IPS DF 4.7 (cell line): ENCODE data around the gene CCR5AS.
"Not testable (repeated sequence)": the region's sequence is repeated elsewhere in the genome, so short reads cannot be mapped to it uniquely, and the experiment has no call there.

Source experiments
- DNase-seq: peaks from one replicate; pipeline ENCODE4 v3.0.0-alpha.2; 2013; ENCODE audit warnings: low spot score; ENCODE audit errors: extremely low read depth

The CCR5AS gene

DNA sequence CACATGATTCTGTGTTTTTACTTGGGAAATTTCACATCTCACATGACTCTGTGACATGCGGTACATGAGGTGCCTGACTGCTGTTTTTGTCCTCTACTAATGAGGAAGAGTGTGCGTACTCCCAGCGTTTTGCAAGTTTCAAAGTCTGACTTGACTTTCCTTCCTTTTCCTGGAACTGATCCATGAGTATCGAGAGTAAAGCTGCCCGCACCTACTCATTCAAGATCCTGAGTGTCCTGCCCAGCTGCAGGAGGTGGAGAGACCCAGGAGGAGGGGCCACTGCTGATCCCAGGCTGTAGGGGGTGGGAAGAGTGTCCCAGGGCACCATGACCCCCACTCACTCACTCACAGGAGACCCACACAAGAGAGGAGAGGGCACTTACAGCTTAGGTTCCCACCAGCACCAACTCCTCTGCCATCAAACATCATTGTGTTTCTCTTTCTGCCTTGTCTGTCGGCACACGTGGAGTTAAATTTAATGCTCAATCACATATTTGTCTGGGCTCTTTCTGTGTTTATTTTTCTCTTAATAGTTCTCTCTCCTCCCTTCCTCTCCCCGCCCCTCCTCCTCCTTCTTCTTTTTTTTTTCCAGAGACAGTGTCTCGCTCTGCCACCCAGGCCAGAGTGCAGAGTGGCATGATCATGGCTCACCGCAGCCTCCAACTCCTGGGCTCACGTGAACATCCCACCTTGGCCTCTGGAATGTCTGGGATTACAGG, 1.4 kb downstream of the CCR5AS start:
- no peak for DNase-seq

DNA sequence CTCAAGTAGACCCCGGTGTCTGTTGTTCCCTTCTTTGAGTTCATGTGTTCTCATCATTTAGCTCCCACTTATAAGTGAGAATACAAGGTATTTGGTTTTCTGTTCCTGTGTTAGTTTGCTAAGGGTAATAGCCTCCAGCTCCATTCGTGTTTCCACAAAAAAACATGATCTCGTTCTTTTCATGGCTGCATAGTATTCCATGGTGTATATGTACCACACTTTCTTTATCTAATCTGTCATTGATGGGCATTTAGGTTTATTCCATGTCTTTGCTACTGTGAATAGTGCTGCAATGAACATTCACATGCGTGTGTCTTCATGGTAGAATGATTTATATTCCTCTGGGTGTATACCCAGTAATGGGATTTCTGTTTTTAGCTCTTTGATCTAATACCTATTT, 4.0 kb downstream of the CCR5AS start:
- DNase-seq, result not testable (repeated sequence)

- no peak for DNase-seq
Observed at GRCh38 chr3:46401579-46401978, 5.3 kb downstream of the CCR5AS start.

DNA sequence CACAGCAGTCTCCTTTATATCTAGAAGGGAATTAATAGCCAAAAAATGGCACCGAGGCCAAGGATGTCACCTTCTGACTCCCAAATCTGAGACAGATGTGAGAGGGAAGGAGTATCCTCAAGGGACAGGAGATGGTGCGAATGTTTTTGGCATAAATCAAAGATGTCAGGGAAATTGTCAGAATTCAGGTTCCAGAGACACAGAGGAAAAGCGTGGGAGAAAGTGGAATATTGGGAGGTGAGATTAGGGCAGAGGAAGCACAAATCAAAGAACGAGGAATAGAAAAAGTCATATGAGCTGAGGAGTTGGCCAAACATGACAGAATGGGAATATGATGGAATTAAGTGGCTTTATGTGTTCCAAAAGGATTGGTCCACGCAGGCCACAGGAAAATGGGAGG, 6.0 kb downstream of the CCR5AS start:
- DNase-seq, result no peak

- DNase-seq, result no peak
Observed at GRCh38 chr3:46400000-46400734, 6.7 kb downstream of the CCR5AS start.

DNA sequence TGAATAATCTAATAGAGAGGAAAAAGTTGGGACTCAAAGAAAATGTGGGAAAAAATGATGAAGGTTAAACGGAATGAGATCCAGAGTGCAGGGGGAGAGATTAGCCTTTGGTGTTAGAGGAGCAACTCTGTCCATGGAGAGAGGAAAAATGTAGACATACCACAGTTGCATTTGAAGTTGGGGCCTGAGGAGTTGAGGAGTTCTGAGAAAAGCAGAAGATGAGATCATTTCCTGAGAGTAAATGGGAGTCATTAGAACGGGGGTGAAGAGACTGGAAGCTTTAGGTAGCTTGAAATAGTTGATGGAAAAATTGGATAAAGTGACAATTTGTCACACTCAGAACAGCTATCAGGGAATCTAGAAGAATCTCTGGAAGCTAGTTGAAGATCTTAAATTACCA, 7.3 kb downstream of the CCR5AS start:
- DNase-seq, result no peak

DNA sequence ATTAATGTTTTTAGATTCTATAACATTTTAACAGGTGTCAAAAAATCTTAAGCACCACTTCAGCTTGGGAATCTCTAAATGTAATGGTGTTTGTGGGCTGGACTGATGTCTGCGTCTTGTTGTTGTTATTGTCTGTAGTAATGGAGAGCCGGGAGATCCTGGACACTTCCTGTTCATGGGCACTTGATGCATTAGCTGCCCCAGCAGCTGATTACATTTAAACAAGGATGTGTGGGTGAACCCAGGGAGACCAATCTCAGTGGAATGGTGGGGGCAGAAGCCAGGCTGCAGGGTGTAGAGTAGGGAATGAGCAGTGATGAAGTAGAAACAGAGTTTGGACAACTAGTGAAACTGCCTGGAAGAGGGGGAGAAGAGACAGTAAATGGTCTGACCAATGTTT, 7.8 kb downstream of the CCR5AS start:
- DNase-seq, result no peak

GRCh38 chr3:46398186-46398955, 8.5 kb downstream of the CCR5AS start:
- DNase-seq, result no peak

GRCh38 chr3:46397111-46397510, 9.8 kb downstream of the CCR5AS start:
- DNase-seq, result no peak

DNA sequence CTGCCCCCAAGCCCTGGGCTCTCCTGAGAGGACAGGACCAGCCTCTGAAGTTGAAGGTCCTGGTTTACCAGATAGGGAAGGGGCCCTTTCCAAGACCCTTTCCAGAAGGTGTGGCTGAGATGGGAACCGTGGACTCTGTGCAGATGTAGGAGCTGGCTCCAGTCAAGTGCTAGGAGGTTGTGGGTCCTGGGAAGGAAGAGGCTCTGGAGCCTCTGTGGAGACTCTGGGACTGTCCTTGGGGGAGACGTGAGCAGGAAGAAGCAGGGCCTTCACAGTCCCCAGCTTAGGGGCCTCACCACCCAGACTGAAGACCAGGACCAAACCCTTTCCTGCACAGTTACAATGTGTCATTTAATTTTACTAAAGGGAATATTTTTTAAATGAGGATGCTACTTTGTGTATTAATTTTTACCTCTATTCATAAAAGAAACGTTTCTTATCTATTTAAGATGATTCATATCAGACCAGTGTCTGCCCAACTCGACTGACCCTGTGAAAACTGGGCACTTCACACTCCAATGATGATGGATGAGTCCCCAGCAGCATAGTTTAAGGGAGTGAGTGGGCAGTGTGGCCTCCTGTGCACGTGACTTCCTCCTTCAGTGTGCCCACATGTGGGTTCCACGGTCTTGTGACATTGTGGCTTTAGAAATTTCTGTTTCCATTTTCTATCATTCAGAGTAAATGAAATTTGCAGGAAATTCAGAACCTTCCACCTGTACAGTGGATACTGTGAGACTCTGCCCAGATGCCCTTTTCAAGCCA, 10.9 kb downstream of the CCR5AS start:
- DNase-seq, result no peak

DNA sequence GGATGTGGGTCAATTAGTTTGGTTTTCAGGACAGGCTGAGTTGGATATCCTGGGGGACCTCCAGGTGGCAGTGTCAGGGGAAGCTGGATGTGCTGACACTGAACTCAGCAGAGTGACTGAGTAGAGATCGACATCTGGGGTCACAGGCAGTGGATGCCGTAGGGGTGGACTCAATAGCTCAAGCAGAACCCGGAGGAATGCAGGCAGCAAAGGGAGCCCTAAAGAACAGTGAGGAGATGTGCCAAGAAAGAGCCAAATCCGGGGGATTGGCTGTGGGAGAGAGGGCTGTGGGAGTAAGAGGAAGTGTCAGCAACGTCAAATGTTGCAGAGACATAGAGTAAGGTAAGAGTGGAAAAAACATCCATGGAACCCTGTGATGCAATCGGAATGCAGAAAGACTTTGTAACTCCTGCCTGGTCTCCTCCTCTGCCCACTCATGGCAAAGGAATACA, 11.6 kb downstream of the CCR5AS start:
- no peak for DNase-seq

- peak; percentile 30 for DNase-seq
Observed at GRCh38 chr3:46393554-46394434, 13.1 kb downstream of the CCR5AS start.

DNA sequence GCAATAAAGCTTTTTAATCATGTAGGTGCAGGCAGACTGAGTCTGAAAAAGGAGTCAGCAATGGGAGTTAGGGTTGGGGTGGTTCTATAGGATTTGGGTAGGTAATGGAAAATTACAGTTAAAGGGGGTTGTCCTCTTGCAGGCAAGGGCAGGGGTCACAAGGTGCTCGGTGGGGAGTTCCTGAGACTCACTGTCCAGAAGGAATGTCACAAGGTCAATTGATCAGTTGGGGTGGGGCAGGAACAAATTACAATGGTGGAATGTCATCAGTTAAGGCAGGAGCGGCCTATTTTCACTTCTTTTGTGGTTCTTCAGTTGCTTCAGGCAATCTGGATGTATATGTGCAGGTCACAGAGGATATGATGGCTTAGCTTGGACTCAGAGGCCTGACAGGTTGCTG, 13.9 kb downstream of the CCR5AS start:
- no peak for DNase-seq

DNA sequence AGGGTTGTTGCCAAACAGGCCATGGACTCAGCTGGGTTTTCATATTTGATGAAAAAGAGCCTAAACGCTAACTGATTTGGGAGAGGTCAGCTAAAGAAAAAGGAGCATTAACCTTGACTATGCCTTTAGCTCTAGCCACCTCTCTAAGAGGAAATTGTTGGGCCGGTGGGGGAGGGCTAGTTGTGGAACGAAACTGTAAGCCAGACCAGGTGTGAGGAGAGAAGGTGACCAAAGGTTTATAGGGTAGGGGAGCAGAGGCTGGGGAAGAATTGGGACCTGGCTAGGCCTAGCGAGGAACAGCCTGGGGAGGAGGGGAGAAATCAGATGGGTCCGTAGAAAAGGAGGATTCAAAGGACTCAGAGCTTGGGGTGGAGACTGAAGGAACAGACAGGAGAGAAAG, 15.3 kb downstream of the CCR5AS start:
- DNase-seq, result not testable (repeated sequence)

DNA sequence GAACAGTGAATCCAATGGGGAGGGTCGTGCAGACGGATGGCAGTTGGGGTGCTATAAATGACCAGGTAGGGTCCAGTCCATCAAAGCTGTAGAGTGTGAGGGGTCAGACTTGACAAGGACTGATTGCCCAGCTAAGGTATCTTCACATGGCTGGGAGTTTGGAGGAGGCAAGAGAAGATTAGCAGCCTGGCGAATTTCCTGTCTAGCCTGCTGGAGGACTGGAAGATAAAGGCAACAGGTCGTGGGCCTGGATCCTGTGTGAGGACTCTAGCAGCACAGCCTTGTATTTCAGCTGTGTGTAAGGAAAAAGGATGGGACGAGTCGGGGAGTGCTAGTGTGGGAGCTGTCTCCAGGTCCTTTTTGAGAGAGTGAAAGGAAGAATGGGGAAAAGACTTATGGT, 17.6 kb downstream of the CCR5AS start:
- DNase-seq, result no peak

GRCh38 chr3:46388847-46389246, 18.0 kb downstream of the CCR5AS start:
- DNase-seq, result not testable (repeated sequence)

DNA sequence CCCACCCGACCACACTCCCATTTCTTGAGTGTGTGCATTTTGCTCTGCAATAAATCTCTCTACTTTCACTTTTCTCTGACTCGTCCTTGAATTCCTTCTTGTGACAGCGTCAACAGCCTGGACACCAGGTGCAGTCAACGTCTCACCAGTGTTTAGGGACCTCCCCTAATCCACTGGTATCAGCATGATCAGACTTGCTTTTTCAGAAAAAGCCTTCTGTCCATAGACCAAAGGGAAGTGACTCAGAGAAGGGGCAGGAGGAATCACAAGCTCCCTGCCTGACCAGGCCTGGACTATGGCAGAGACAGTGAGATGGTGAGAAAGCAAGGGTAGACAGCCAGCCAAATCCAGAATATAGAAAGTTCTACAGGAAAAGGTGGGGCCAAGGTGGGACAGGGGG, 20.7 kb downstream of the CCR5AS start:
- no peak for DNase-seq

DNA sequence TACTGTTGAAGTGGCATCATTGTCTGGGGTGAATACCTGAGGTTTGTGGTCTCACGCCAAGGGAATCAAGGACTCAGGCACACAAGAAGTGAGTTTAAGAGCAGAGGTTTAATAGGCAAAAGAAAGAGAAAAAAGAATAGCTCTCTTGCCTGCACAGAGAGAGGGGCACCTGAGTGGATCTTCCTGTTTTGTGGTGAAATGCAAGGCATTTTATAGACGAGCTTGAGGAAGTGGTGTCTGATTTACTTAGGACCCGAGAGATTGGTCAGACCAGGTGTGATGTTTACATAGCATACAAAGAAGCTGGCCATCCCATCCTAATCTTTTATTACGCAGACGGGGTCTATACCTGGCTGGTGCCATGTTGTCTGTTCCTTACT, 22.9 kb downstream of the CCR5AS start:
- no peak for DNase-seq

DNA sequence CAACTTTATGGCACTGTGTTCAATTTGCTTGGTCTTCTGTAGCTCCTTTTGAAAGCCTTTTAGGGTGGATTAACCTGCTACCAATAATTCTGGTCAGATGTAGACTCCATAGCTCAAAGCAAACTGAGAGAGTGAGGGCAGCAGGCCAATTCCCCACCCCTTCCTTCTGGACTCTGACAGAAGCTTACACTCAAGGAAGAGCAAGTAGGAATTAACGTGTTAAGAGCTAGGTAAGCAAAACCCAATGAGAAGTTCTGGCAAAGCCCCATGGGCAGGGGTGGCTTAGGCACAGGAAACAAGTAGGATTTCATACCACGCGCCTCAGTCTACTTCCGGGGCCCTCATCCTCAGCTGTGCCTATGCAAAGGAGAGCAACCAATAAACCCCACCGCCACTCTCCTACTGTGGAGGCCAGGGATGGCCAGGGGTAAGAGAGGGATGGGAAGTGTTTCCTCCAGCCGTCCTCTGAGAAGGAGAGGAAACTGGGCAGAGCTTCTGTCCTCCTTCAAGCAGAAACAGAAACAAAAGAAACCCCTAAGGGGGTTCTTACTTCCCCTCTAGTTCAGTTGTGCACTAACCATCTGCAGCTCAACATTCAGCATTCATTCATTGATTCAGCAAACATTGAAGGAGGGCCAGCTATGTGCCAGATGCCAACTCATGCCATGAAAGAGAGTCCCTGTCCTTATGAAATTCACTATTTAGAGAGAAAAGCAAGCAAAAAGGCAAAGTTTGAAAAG, 23.5 kb downstream of the CCR5AS start:
- no peak for DNase-seq

- DNase-seq, result no peak
Observed at GRCh38 chr3:46381625-46382024, 25.2 kb downstream of the CCR5AS start.
